ENCODE data around the gene CPNE4.

GRCh38 chr3:131714585-131715220 is 320.1 kb downstream of the CPNE4 start:
- TF ChIP-seq ZNF274 (IDR thresholded peaks at IDR 0.05; ENCODE audit: borderline replicate concordance, low read depth, low read length) (no peak), STAG1 (CRISPR knock-in tag; IDR thresholded peaks at IDR 0.05; ENCODE audit: borderline replicate concordance) (no peak), ASH1L (IDR thresholded peaks at IDR 0.05; ENCODE audit: borderline replicate concordance, low read depth, partially characterized antibody) (no peak), BRD4 (IDR thresholded peaks at IDR 0.05) (no peak)

Data from K562 (cell line).